GM12874 (cell line): ENCODE results near the gene PER2.

Experiments used
- TF ChIP-seq, protein P1 (sequence below): IDR thresholded peaks from 2 replicates; pipeline ENCODE4 v1.5.1; 2011; ENCODE audit warnings: low read depth, mild to moderate bottlenecking, control low read depth, low read length, moderate library complexity; ENCODE audit not compliant: insufficient read depth

The PER2 gene

DNA sequence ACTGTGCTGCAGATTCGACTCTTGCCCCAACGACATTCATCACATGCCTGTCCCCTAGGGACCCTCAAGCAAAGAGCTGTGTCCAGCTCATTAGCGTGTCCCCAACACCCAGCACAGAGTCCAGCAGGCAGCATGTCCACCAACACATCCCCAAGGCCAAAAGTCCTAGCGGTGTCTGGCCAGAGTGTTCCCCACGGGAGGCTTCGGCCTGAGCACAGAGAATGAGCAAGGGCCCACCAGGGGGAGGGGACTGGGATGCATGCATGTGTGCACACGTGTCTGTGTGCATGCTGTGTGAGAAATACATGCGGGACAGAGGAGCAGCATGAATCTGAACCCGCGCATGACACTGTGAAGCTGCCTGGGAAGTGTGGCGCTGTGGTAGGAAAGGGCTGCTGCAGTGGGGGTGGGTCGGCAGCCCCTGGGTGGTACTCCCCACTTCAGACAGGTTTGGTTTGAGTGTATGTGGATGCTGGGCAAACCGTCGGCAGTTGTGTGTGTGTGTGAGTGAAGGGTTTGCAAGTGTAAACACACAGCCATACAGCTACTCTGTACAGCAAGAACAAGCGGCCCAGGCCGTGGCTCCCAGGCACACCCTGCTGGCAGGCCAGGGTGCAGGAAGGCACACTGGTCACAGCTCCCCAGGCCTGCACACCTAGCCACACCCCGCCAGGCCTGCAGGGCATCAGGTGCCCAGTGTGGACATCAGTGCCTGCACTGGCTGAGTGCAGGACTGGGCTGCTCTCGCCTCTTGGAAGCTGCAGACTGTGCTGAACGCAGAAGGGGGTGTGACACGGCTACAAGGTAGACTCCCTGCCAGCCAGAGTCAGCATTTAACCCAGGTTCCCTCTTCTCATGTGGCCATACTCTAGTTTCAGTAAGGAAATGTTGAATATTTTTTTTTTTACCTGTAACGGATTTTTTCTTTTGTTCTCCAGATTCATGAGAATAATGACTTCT is 29.1 kb downstream of the PER2 start:
- TF ChIP-seq, protein P1, sequence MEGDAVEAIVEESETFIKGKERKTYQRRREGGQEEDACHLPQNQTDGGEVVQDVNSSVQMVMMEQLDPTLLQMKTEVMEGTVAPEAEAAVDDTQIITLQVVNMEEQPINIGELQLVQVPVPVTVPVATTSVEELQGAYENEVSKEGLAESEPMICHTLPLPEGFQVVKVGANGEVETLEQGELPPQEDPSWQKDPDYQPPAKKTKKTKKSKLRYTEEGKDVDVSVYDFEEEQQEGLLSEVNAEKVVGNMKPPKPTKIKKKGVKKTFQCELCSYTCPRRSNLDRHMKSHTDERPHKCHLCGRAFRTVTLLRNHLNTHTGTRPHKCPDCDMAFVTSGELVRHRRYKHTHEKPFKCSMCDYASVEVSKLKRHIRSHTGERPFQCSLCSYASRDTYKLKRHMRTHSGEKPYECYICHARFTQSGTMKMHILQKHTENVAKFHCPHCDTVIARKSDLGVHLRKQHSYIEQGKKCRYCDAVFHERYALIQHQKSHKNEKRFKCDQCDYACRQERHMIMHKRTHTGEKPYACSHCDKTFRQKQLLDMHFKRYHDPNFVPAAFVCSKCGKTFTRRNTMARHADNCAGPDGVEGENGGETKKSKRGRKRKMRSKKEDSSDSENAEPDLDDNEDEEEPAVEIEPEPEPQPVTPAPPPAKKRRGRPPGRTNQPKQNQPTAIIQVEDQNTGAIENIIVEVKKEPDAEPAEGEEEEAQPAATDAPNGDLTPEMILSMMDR = 0 out of 2 replicates have a peak, but pooled peaks have one; percentile 4

GRCh38 chr2:238257786-238258700 is 30.4 kb downstream of the PER2 start:
- TF ChIP-seq, protein P1 = no peak

DNA sequence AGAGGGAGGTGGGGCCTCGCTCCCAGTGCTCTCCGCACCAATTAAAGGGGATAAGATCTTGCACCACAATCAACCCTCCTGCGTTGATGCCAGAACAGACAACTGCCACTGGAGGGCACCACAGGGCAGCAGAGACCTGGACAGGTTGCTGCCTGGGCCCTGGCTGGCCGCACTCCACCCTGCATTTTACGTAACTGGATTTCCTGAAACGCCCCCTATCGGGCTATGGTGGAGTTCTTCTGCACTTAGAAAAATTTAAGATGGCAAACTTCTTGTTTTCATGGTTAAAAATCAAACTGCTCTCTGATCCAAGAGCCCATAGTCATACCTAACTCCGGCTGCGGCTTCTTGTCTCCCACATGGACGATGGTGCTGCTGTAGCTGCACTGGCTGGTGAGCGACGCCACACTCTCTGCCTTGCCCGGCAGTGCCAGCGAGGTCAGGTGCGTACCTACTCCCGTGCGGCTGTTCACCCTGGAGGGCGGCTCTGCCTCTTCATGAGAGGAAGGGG is 31.8 kb downstream of the PER2 start:
- TF ChIP-seq, protein P1 = peak; percentile 70

DNA sequence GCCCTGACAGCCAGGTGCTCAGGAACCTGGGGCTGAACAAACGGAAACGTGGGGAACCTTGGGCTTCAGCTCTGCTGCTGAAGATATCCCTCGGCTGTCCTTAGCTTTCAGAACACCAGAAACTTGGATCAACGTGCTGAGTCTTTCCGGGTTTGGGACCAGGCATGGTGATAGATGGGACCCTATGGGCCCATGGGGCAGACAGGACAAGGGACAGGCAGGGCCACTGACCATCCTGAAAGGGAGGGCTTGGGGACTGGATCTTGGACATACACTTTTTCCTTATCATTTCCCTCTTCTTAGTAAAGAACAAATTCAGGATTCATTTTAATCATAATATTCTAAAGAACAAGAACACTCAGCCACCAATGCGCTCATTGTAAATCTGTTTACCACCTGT is 32.3 kb downstream of the PER2 start:
- TF ChIP-seq, protein P1 = no peak

GRCh38 chr2:238255636-238256035 is 32.8 kb downstream of the PER2 start:
- TF ChIP-seq, protein P1 = no peak

DNA sequence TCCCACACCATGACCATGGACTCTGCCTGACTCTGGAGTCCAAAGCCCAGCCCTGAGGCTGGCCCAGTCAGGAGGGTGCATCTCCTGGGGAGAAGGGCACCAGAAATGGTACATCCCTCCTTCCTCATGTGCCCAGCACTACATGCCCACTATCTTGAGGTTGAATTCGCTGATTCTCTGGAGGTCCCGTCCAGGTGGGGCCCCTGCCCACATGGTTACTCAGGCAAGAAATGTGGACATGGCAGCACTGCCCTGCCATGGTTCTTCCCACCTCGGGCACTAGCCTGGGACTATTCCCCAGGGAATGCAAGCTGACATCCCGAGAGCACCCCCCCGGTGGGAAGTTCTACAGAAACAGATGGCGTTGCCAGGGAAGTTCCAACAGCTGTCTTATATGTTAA is 33.3 kb downstream of the PER2 start:
- TF ChIP-seq, protein P1 = no peak

DNA sequence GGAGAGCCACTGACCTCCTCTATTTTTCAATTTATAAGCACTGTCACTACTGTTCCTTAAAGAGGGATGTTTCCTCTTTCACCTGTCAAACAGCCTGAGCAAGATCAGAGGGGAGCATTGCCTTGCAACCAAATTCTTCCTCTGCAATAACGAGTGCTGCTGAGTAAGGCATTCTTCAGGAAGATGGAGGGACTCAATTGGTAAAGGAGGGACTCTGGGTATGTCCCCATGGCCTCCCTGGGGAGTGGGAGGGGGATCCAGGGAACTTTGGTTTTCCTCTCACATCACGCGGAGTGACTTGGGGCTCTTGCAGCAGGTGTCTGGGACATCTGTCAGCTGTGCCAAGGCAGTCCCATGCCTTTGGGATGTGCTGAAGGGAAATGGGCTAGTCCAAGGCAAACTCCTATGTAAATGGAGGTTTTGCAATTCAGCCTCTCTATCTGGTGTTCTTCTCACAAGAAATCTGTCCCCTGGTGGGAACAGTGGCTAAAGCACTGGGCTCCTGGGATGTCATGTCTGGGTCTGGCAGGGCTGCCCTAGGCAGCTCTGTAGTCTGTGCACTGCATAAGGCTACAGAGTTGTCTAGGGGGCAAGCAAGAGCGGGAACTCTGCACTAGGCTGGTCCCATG is 34.2 kb downstream of the PER2 start:
- TF ChIP-seq, protein P1 = no peak
